SK-N-SH treated with all-trans-retinoic acid at 6 μM for 48 hours (cell line): ENCODE measurements around the gene ZNF536.

Experiments used
- BACH2 ChIP-seq: fragments of 250-450 bp; sonication (Bioruptor Pico); IDR thresholded peaks from 2 replicates; pipeline ENCODE4 v1.9.0; 2021; ENCODE audit warnings: mild to moderate bottlenecking, borderline replicate concordance
- CSRNP3 ChIP-seq: fragments of 250-450 bp; sonication (Bioruptor Pico); IDR thresholded peaks from 2 replicates; pipeline ENCODE4 v1.5.1; 2021; ENCODE audit warnings: mild to moderate bottlenecking, moderate library complexity
- ESRRG ChIP-seq: fragments of 250-450 bp; sonication (Bioruptor Pico); IDR thresholded peaks from 2 replicates; pipeline ENCODE4 v1.6.1; 2021; ENCODE audit warnings: mild to moderate bottlenecking
- PATZ1 ChIP-seq: fragments of 250-450 bp; sonication (Bioruptor Pico); IDR thresholded peaks from 2 replicates; pipeline ENCODE4 v1.8.0; 2020; ENCODE audit warnings: mild to moderate bottlenecking, moderate library complexity, borderline replicate concordance
- POU6F1 ChIP-seq: fragments of 250-450 bp; sonication (Bioruptor Pico); IDR thresholded peaks from 2 replicates; pipeline ENCODE4 v1.8.0; 2021; ENCODE audit warnings: low read depth, mild to moderate bottlenecking, moderate library complexity, borderline replicate concordance
- RARB ChIP-seq: fragments of 250-450 bp; sonication (Bioruptor Pico); IDR thresholded peaks from 2 replicates; pipeline ENCODE4 v1.8.0; 2021; ENCODE audit warnings: mild to moderate bottlenecking, moderate library complexity
- TSHZ2 ChIP-seq: fragments of 250-450 bp; sonication (Bioruptor Pico); IDR thresholded peaks from 2 replicates; pipeline ENCODE4 v1.5.0; 2020; ENCODE audit warnings: mild to moderate bottlenecking, moderate library complexity
- ZFP3 ChIP-seq: fragments of 250-450 bp; sonication (Bioruptor Pico); IDR thresholded peaks from 2 replicates; pipeline ENCODE4 v1.5.0; 2020; ENCODE audit warnings: mild to moderate bottlenecking, moderate library complexity
- ZFP30 ChIP-seq: fragments of 450-650 bp; formaldehyde crosslinking; IDR thresholded peaks from 2 replicates; pipeline ENCODE4 v1.5.0; 2022; ENCODE audit warnings: mild to moderate bottlenecking, moderate library complexity
- ZNF565 ChIP-seq: fragments of 450-650 bp; formaldehyde crosslinking; conservative IDR thresholded peaks from 2 replicates; pipeline ENCODE4 v1.5.0; 2020; ENCODE audit warnings: low read depth, mild to moderate bottlenecking, moderate library complexity

- no peak for TF ChIP-seq PATZ1 (CRISPR knock-in tag)
- TF ChIP-seq RARB (CRISPR knock-in tag): no peak
- no peak for TF ChIP-seq ESRRG (CRISPR knock-in tag)
- no peak for TF ChIP-seq ZFP3 (CRISPR knock-in tag)
- no peak for TF ChIP-seq CSRNP3 (CRISPR knock-in tag)
- no peak for TF ChIP-seq TSHZ2
- no peak for TF ChIP-seq ZFP30
- TF ChIP-seq POU6F1 (CRISPR knock-in tag): no peak
- no peak for TF ChIP-seq ZNF565
- TF ChIP-seq BACH2 (CRISPR knock-in tag): no peak
Observed at GRCh38 chr19:30539981-30540380, 167.8 kb downstream of the ZNF536 start.
